Measurements from ENCODE around the gene ADAMTS12.

DNA sequence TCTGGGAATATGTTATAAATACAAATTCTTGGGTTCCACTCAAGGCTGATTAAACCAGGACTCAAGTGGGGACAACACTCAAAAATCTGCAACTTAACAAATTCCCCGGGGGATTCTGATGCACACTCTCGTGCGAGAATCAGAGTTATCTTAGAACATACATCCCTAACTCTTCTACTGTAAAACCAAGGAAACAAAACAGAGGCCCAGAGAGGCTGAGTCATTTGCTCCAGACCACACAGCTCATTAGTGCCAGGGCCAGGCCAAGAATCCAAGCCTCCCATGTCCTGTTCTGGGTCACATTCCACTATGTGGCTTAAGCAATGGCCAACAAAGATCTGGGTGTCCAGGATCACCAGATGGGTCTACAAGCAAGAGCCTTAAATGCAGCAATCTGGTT is 166.0 kb downstream of the ADAMTS12 start:
- no peak for TF ChIP-seq CSDC2 (CRISPR knock-in tag; IDR thresholded peaks at IDR 0.05)
- TF ChIP-seq ZFP30 (CRISPR knock-in tag; IDR thresholded peaks at IDR 0.05): no peak
- TF ChIP-seq, protein P1, sequence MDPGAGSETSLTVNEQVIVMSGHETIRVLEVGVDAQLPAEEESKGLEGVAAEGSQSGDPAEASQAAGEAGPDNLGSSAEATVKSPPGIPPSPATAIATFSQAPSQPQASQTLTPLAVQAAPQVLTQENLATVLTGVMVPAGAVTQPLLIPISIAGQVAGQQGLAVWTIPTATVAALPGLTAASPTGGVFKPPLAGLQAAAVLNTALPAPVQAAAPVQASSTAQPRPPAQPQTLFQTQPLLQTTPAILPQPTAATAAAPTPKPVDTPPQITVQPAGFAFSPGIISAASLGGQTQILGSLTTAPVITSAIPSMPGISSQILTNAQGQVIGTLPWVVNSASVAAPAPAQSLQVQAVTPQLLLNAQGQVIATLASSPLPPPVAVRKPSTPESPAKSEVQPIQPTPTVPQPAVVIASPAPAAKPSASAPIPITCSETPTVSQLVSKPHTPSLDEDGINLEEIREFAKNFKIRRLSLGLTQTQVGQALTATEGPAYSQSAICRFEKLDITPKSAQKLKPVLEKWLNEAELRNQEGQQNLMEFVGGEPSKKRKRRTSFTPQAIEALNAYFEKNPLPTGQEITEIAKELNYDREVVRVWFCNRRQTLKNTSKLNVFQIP (CRISPR knock-in tag; IDR thresholded peaks at IDR 0.05; ENCODE audit: borderline replicate concordance, low read depth): no peak
- TF ChIP-seq, protein P2, sequence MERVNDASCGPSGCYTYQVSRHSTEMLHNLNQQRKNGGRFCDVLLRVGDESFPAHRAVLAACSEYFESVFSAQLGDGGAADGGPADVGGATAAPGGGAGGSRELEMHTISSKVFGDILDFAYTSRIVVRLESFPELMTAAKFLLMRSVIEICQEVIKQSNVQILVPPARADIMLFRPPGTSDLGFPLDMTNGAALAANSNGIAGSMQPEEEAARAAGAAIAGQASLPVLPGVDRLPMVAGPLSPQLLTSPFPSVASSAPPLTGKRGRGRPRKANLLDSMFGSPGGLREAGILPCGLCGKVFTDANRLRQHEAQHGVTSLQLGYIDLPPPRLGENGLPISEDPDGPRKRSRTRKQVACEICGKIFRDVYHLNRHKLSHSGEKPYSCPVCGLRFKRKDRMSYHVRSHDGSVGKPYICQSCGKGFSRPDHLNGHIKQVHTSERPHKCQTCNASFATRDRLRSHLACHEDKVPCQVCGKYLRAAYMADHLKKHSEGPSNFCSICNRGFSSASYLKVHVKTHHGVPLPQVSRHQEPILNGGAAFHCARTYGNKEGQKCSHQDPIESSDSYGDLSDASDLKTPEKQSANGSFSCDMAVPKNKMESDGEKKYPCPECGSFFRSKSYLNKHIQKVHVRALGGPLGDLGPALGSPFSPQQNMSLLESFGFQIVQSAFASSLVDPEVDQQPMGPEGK (CRISPR knock-in tag; IDR thresholded peaks at IDR 0.05; ENCODE audit: borderline replicate concordance): no peak
- TF ChIP-seq, protein P3, sequence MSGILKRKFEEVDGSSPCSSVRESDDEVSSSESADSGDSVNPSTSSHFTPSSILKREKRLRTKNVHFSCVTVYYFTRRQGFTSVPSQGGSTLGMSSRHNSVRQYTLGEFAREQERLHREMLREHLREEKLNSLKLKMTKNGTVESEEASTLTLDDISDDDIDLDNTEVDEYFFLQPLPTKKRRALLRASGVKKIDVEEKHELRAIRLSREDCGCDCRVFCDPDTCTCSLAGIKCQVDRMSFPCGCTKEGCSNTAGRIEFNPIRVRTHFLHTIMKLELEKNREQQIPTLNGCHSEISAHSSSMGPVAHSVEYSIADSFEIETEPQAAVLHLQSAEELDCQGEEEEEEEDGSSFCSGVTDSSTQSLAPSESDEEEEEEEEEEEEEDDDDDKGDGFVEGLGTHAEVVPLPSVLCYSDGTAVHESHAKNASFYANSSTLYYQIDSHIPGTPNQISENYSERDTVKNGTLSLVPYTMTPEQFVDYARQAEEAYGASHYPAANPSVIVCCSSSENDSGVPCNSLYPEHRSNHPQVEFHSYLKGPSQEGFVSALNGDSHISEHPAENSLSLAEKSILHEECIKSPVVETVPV (CRISPR knock-in tag; IDR thresholded peaks at IDR 0.05): no peak
- TF ChIP-seq ISL1 (CRISPR knock-in tag; IDR thresholded peaks at IDR 0.05): no peak

All from SK-N-SH treated with all-trans-retinoic acid at 6 μM for 48 hours (cell line).